Osteocyte (in vitro differentiated cells): ENCODE measurements around the gene MBD4. TPM values are rescaled to one million over a fixed set of nuclear protein-coding genes. Genes with fewer than 3 reads are reported as not detected.
"Not testable (repeated sequence)": the region's sequence is repeated elsewhere in the genome, so short reads cannot be mapped to it uniquely, and the experiment has no call there.

Experiments used
- DNase-seq: peaks from one replicate; pipeline ENCODE4 v3.0.0; 2021; ENCODE audit warnings: mixed read lengths; ENCODE audit not compliant: unreplicated experiment; ENCODE audit errors: extremely low spot score
- H3K27ac Mint-ChIP-seq: one replicate; pipeline ENCODE4 v1.8.0; 2021; ENCODE audit warnings: mild to moderate bottlenecking, mixed read lengths; ENCODE audit not compliant: unreplicated experiment
- H3K27me3 Mint-ChIP-seq: one replicate; pipeline ENCODE4 v1.8.0; 2021; ENCODE audit warnings: mixed read lengths; ENCODE audit not compliant: unreplicated experiment
- H3K36me3 Mint-ChIP-seq: one replicate; pipeline ENCODE4 v1.8.0; 2021; ENCODE audit warnings: mixed read lengths; ENCODE audit not compliant: unreplicated experiment
- H3K4me1 Mint-ChIP-seq: one replicate; pipeline ENCODE4 v1.8.0; 2021; ENCODE audit warnings: mixed read lengths; ENCODE audit not compliant: unreplicated experiment
- H3K4me3 Mint-ChIP-seq: one replicate; pipeline ENCODE4 v1.8.0; 2021; ENCODE audit warnings: mild to moderate bottlenecking, moderate library complexity, mixed read lengths; ENCODE audit not compliant: unreplicated experiment
- H3K9me3 Mint-ChIP-seq: one replicate; pipeline ENCODE4 v1.8.0; 2021; ENCODE audit warnings: mixed read lengths; ENCODE audit not compliant: unreplicated experiment
- total RNA-seq: library from RNA; stranded (reverse); gene quantifications from 2 replicates; pipeline ENCODE4 v1.2.1, GENCODE V29; 2021
- TF ChIP-seq, protein P1 (sequence below): fragments of 200-600 bp; sonication (generic); IDR thresholded peaks from 2 replicates; pipeline ENCODE4 v1.5.0; 2021; ENCODE audit warnings: antibody characterized with exemption, mild to moderate bottlenecking, moderate library complexity

Gene MBD4
- total RNA-seq, 1 donor from 2014 or later = 24.2 TPM

GRCh38 chr3:129485721-129486663 is 46.2 kb upstream of the MBD4 start:
- Mint-ChIP-seq H3K4me1 (peaks cover 34% of the 10 kb centered on the region), H3K9me3 (no peaks in the 10 kb centered on the region), H3K27ac (peak overlapping the region; percentile 67), H3K4me3 (no peak overlapping the region), H3K27me3 (no peaks in the 10 kb centered on the region), H3K36me3 (peaks cover 13% of the 10 kb centered on the region)
- TF ChIP-seq, protein P1, sequence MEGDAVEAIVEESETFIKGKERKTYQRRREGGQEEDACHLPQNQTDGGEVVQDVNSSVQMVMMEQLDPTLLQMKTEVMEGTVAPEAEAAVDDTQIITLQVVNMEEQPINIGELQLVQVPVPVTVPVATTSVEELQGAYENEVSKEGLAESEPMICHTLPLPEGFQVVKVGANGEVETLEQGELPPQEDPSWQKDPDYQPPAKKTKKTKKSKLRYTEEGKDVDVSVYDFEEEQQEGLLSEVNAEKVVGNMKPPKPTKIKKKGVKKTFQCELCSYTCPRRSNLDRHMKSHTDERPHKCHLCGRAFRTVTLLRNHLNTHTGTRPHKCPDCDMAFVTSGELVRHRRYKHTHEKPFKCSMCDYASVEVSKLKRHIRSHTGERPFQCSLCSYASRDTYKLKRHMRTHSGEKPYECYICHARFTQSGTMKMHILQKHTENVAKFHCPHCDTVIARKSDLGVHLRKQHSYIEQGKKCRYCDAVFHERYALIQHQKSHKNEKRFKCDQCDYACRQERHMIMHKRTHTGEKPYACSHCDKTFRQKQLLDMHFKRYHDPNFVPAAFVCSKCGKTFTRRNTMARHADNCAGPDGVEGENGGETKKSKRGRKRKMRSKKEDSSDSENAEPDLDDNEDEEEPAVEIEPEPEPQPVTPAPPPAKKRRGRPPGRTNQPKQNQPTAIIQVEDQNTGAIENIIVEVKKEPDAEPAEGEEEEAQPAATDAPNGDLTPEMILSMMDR = no peak
- no peak for DNase-seq

DNA sequence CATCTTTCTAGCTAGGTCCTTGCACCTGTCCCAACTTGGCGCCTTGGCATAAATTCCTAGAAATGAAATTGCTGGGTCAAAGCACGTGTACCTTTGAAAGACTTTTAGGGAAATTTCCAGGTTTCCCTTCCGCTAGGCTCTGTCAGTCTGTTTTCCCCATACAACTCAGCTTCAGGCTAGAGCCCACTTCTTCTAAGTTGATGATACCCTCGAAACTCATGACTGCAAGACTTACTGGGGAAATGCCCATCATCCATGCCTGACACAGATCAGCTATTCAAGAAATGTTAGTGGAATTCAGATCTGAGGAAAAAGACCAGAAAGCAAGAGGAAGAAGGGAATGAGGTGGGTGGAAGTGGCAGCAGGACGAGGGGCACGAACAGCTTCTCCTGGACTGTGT is 45.4 kb upstream of the MBD4 start:
- H3K27me3 Mint-ChIP-seq, DNase-seq, H3K4me3 Mint-ChIP-seq, H3K9me3 Mint-ChIP-seq: not testable (repeated sequence)
- Mint-ChIP-seq H3K36me3 (peaks cover 19% of the 10 kb centered on the region), H3K27ac (peak overlapping the region; percentile 67), H3K4me1 (peaks cover 30% of the 10 kb centered on the region)

DNA sequence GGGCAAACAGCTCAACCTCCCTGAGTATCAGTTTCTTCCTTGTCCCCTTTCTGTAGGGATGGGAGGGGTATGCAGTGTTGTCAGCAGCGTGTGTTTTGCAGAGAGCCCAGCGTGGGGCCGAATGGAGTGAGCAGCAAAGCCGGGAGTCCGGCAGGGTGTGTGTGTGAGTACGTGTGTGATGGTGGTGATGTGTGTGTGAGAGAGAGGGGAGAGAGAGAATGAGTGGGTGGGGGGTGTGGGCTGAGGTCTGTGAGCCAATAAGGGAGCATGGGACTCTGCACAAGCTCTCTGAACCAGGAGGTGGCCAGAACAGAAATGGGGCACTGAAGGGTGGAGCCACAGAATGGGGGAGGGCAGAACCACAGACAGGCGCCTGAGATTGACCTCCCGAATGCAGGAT is 44.1 kb upstream of the MBD4 start:
- Mint-ChIP-seq H3K9me3 (no peaks in the 10 kb centered on the region), H3K36me3 (peaks cover 25% of the 10 kb centered on the region), H3K27ac (no peak overlapping the region), H3K27me3 (no peaks in the 10 kb centered on the region), H3K4me1 (peaks cover 30% of the 10 kb centered on the region), H3K4me3 (no peak overlapping the region)
- TF ChIP-seq, protein P1 = no peak
- no peak for DNase-seq

DNA sequence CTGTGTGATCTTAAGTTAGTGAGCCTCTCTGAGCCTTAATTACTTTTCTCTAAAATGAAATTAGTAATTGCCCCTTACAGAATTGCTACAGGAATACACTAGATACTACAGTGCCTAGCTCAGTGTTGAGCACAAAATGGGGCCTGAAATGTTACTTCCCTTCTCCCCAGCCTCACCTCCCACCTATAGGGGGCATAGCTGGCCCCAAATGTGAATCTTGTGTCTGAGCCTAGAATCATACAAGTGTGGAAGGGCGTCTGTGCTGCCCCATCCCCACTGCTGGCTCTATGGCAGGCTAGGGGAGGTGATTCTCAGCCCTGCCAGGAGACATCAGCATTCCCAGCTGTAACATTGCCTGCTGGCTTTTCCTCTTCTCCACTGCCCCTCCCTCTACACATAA is 43.0 kb upstream of the MBD4 start:
- Mint-ChIP-seq H3K36me3 (peaks cover 25% of the 10 kb centered on the region), H3K27ac (no peak overlapping the region), H3K4me1 (peaks cover 30% of the 10 kb centered on the region), H3K9me3 (no peaks in the 10 kb centered on the region), H3K27me3 (no peaks in the 10 kb centered on the region), H3K4me3 (no peak overlapping the region)
- DNase-seq = no peak
- TF ChIP-seq, protein P1 = peak; percentile 25

GRCh38 chr3:129481766-129482332 is 42.1 kb upstream of the MBD4 start:
- H3K27ac Mint-ChIP-seq = no peak overlapping the region
- TF ChIP-seq, protein P1 = no peak
- H3K36me3 Mint-ChIP-seq = peaks cover 31% of the 10 kb centered on the region
- DNase-seq = no peak
- H3K4me3 Mint-ChIP-seq = no peak overlapping the region
- no peaks in the 10 kb centered on the region for H3K27me3 Mint-ChIP-seq
- H3K9me3 Mint-ChIP-seq = no peaks in the 10 kb centered on the region
- H3K4me1 Mint-ChIP-seq = peaks cover 26% of the 10 kb centered on the region

- H3K36me3 Mint-ChIP-seq = peaks cover 35% of the 10 kb centered on the region
- H3K9me3 Mint-ChIP-seq, H3K4me3 Mint-ChIP-seq, H3K27me3 Mint-ChIP-seq, DNase-seq, H3K27ac Mint-ChIP-seq: not testable (repeated sequence)
- H3K4me1 Mint-ChIP-seq = peaks cover 20% of the 10 kb centered on the region
Observed at GRCh38 chr3:129481225-129481765, 41.5 kb upstream of the MBD4 start.
